Muscle of back (tissue), 11 donors: ENCODE results near the gene GDF10. TPM values are rescaled to one million over a fixed set of nuclear protein-coding genes. Genes with fewer than 3 reads are reported as not detected.

Source experiments
- DNase-seq, 3 donors: peaks; one replicate each; pipeline versions ENCODE4 v3.0.0 to v3.0.0-alpha.2; 2013
- polyA plus RNA-seq, 10 donors: library from polyadenylated mRNA; unstranded; fragments of 120-200 nt; gene quantifications; one replicate each; pipeline ENCODE4 v1.2.1, GENCODE V29; 2013; ENCODE audit not compliant: insufficient read length in 10 of 10

Gene GDF10
- polyA plus RNA-seq, 10 donors, result 0.55 to 3.5 (median 1.9) TPM

DNA sequence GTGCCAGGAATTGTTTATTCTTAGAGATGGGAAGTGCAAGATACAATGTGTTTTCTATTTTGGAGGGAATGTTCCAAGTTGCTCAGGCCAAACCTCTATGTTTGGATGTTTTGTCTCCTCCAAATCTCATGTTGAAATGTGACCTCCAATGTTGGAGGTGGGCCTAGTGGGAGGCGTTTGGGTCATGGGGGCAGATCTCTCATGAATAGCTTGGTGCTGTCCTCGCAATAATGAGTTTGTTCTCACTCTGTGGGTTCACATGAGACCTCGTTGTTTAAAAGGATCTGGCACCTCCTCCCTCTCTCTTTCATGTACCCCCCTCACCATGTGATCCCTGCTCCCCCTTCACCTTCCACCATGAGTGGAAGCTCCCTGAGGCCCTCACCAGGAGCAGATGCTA is 8.3 kb upstream of the GDF10 start:
- DNase-seq, result no peak

DNA sequence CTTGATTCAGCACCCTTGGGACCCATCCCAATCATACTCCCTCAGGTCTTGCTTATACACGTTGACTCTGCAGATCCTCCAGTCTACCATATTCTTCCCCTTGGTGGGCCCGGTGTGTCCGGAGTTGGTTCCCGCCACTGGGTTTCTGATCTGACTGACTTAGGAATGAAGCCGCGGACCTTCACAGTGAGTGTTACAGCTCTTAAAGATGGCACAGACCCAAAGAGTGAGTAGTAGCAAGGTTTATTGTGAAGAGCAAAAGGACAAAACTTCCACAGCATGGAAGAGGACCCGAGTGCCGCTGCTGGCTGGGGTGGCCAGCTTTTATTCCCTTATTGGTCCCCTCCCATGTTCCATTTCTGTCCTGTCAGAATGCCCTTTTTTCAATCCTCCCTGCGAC is 5.9 kb upstream of the GDF10 start:
- DNase-seq, result no peak

DNA sequence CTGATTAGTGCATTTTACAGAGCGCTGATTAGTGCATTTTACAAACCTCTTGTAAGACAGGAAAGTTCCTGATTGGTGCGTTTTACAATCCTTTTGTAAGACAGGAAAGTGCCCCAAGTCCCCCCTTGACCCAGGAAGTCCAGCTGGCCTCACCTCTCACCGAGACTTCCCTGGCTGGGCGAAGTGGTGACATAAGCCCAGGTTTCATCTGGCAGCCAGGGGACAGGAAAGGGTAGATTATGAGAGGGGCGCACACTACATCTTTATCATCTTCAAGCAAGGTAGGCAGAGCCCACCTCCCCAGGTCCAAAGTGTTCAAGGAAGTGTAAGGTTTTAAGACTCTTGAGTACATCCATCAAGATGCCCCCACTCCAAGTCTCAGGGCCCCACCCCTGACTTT is 5.5 kb upstream of the GDF10 start:
- no peak for DNase-seq

DNA sequence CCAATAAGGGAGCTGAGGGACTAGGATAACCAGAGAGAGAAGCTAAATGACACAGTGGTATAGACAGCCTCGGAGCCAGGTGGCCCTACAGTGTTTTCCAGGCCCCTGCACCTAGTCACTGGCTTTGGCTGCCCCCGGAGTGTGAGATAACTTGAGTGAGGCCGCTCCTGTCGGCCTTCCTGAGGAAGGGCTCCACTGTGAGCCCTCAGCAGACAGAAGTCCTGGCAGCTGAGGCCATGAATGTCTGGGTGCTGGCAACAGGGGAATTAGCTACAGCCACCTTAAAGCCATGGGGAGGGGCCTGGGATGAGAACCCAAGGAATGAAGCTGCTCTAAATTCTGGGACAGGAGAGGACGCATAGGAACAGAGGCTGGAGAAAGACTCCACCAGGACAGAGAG is 4.6 kb upstream of the GDF10 start:
- no peak for DNase-seq

DNA sequence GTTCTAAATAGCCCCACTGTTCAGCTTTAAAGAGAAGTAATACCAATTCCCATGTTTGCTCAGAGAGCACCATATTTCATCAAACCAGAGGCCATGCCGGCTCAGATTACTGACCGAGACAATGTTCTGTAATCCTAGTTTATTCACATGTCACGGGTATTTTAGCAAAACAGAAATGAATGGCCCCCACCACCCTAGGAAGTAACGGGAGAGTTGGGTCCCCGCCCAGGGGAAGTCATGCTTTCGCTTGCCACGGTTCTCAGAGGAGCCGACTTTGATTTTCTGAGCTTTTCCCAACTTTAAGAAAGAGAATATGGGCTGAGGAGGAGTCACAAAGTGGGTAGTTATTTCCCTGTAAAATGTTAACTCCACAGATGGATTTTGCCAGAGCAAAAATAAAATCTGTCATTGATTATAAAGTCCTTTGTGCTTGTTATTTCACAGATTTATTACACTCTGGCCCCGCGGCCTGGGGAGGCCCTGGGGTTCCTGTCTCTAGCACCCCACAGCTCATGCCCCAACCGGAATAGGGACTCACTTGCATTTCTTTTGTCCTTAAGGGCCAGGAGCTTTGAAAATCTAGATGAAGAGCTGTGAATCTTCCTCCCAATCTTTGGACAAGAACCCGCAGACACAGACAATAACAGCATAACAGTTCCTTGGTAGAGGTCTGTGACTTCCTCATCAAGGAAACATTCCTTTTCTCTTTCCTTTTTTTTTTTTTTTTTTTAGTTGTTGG is 3.7 kb upstream of the GDF10 start:
- peak; percentile 12 to 55 (median 27) for DNase-seq

DNA sequence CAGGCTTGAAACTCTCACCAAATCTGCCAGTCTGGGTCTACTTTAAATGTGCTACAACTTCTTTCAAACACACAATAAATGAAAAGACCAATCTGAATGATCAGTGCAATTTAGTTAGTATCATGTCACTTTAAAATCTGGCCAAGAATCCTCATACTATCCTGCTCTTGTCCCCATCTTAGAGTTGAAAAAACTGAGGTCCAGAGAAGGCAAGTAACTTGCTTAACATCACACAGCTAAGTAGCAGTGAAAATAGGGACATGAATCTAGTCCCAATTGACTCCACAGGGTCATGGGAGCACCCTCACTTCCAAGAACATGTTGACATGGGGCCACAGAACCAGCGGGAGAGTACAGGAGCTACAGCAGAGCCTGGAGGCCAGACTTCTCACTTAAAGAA is 3.1 kb upstream of the GDF10 start:
- no peak for DNase-seq

DNA sequence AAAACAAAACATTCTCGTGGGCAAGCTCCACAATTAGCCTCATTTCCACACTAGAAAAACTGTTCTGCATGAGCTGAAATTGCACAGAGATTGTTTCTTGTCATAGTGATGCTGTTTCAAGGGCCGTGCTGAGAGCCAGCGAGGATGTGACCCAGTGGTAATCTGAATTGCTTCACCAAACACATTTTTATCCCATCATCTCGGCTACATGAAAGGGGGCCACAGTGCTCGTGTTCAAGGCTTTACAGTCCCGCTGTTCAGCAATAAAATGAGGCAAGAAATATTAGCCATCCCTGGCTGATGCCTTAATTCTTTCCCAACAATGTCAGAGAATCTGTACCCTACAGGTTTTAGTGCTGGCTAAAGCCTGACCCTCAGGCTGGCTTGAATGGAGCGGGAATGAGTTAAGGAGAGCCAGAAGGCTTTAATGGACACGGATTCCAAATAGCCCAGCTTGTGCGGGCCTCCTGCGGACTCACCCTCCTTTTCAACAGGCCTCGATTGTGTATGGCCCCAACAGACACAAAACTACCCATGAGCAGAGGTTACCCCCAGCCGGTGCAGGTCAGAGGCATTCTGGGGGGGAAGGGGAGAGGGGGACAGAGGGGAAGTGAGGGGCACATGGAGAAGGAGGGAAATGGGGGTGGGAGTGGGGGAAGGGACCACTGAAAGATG is 2.0 kb upstream of the GDF10 start:
- DNase-seq, result no peak

DNA sequence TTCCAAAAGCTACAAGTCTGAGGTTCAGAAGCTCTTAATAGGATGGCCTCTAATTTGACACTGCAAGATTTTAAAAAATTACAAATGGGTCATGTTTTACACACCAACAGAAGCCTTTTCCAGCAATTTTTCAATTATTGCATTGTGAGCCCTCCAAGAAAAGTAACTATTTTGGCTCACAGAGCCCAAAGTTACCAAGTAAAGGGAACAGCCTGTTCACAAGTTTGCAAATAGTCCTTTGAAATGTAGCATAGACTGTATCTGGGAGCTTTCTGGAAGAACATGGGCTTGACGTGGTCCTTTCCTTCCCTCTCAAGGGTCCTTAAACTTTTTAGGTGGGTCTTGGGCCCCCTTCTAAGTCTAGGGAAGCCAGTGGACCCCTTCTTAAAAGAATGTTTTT is 1.3 kb upstream of the GDF10 start:
- DNase-seq, result no peak

DNA sequence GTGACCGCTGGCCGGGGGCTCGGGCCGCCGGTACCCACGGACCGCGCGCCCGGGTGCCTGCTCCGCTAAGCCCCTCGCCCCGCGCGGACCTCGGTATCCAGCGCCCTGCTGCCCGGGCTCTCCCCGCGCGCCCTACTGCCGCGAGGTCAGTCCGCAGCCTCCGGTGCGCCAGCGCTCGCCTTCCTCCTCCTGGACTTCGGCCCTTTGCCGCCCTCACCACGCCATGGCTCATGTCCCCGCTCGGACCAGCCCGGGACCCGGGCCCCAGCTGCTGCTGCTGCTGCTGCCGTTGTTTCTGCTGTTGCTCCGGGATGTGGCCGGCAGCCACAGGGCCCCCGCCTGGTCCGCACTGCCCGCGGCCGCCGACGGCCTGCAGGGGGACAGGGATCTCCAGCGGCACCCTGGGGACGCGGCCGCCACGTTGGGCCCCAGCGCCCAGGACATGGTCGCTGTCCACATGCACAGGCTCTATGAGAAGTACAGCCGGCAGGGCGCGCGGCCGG is 483 bp downstream of the GDF10 start:
- peak in 1 of 3 donors; percentile 60 for DNase-seq

DNA sequence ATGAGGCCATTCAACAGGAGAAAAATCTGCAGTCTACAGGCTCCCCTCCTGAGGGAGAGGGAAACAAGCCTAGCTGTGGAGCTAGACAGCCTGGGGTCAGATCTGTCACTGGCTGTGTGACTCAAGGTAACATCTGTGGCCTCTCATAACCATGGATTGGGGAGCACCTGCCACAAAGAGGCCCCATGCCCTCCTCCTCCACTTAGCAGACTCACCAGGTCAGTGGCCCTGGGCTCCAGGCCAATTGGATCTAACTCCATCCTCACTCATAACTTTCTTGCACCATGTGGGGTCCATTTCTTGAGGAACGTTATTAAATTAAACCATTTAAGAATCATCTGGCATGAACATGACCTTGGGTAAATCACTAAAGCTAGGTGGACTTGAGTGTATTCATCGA is 1.8 kb downstream of the GDF10 start:
- no peak for DNase-seq

DNA sequence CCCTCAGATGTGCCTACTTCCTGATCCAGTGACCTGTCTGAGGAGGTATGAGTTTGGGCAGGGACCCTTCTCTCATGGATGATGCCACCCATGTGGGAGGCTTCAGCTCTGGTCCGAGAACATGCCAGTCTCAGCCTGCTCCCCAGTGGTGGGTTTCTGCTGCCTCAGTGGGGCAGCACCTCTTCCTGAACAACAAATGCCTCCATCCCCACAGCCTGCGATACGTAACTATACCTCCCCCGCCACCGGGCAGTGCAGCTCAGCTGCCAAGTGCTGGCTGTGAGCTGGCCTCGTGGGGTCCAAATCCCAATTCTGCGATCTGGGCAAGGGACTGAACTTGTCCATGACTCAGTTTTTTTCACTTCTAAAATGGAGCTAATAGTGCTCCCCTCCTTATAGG is 3.1 kb downstream of the GDF10 start:
- no peak for DNase-seq

DNA sequence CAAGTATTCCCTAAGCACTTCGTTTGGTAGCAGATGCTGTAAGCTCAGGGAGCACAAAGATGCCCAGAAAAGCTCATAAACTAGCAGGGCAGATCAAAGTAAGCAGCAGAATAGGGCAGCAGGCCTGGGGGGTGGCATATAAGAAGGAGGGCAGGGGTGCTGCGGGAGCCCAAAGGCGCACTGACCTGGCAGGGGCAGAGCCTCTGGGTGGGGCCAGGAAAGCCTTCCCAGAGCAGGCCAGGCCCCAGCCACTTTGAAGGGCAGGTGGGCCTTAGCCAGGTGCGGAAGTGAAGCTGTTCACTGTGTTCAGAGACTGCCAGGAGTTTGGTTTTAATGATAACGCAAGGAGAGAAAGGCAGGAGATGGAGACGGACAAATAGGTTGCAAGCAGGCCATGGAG is 3.9 kb downstream of the GDF10 start:
- DNase-seq, result no peak

DNA sequence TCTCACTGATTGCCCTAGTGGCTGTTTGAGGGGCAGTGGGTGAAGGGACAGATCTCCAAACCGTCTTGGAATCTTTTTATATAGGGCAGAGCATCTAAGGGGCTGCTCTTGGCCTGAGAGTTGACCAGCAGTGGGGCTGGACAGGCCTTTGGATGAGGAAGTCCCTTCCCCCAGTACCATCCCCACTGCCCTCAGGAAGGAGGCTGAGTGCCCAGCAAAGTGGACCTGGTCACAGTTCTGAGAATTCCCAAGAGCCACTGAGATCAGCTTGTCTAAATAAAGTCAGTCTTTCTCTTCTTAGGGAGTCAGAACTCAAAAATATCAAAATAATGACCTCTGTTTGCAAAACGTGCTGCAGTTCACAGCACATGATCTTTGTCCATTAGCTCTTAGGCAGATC is 5.6 kb downstream of the GDF10 start:
- DNase-seq, result no peak

DNA sequence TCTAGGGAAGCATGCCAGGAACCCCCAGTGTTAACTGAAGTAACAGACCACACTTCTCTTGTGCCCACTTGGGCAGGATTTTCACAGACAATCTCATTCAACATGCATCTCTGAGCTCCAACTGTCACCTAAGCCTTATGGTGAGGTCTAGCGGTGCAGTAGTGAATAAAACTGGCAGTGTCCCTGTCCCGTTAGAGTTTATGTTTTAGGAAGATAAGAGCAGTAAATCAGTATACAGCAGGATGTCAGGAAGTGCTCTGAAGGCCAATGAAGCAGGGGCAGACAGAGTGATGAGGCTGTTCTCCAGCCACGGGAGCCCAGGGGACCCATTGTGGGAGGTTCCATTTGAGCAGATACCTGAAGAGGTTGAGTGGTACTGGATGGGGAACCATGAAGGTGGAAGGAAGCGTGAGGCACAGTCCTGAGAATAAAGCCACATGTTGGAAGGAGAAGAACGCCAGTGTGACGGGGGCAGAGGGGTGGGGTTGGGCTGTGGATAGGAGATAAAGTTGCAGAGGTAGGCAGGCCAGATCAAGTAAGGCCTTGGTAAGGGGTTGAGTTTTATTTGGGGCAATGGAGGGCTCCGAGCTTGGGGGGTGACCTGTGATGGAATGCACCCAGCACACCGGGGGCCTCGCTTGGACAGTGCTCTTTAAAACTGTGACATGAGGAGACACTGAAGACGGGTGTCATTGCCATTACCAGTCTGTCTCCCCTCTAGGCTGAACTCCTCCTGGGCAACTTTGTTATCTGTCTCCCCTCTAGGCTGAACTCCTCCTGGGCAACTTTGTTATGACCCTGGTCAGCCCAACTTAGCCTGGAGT is 6.6 kb downstream of the GDF10 start:
- no peak for DNase-seq

DNA sequence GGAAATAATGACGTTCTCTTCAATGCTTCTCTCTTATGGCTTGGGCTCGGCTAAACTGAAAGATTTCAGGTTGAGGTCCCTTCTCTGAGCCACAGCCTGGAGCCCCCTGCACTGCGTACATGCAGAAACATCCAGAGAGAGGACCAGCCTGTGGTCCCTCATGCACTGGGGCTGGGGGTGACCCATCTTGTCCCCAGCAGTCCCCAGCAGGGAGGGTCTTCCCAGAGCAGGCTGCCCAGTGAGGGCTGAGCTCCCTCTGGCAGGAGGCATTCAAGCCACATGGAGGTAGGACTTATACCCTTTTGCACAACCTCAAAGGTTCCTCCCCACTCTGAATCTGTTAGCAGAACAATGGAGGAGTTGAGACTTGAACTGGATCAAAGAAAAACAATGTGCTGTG is 7.4 kb downstream of the GDF10 start:
- no peak for DNase-seq

DNA sequence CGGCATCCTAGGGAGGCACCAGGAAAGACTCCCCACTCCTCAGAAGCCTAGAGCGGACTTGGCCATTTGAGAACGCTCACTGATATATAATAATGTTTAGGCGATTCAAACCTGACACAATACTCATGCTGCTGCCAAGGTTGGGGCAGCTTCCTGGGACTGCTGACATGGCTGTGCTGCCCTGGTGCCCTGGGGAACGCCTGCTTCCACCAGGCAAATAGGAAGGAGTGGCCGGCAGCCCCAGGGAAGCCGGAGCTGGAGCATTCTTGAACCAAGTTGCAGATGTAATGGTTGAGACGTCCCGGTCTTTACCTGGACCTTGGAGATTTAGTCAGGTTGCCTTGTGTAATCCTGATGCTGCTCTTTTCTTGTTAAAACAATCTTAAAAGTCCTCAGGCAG is 8.8 kb downstream of the GDF10 start:
- DNase-seq, result no peak

DNA sequence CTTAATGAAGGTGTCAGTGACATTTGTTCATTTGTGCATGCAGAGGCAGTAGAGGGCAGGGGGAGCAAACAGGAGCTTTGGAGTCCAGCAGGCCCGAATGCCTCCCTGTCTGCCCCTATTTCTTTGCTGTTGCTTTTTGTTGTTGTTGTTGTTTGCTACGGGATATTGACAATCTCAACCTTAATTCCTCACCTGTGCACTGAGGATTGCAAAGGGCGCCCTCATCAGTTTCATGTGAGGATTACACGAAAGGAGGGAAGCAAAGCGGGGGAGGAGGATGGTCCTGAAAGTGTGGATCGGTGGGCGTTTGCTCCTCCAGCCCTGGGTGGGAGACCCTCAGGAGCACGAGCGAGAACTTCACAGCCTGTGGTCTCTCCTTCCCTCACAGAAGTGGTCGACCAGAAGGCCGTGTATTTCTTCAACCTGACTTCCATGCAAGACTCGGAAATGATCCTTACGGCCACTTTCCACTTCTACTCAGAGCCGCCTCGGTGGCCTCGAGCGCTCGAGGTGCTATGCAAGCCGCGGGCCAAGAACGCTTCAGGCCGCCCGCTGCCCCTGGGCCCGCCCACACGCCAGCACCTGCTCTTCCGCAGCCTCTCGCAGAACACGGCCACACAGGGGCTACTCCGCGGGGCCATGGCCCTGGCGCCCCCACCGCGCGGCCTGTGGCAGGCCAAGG is 9.6 kb downstream of the GDF10 start:
- DNase-seq, result no peak

DNA sequence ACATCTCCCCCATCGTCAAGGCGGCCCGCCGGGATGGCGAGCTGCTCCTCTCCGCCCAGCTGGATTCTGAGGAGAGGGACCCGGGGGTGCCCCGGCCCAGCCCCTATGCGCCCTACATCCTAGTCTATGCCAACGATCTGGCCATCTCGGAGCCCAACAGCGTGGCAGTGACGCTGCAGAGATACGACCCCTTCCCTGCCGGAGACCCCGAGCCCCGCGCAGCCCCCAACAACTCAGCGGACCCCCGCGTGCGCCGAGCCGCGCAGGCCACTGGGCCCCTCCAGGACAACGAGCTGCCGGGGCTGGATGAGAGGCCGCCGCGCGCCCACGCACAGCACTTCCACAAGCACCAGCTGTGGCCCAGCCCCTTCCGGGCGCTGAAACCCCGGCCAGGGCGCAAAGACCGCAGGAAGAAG is 10.1 kb downstream of the GDF10 start:
- DNase-seq, result no peak

DNA sequence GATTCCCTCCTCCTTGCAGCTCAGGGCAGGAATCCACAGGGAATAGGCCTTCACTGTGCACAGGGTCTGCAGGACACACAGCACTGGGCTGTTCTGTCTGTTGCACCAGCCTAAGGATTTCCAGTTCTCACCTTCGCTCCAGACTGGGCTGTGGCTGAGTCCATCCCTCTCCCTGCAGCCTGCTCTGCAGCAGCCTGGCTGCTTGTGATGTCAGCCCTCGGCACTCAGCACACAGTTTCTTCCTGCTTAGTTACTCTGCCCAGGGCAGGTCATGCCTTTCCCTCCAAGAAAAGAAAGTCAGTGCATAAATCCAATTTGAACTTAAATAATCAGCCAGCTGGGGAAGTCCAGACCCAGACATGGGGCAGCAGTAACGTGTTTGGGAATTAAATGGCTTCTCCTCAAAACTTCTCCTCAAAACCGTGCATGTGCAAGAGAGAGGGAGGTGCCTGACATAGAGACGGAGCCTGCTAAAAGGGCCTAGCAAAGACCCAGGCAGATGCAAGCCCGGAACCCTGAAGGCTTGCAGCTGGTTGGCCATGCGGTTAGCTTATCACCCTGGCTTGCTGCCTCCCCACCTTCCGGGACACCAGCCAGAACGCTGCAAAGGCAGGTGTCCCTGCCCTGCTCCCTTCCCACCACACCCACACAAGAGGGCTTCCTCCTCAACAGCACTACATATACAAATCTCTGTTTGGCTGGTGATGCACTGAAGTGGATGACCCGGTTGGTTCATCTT is 11.4 kb downstream of the GDF10 start:
- peak in 1 of 3 donors; percentile 42 for DNase-seq

DNA sequence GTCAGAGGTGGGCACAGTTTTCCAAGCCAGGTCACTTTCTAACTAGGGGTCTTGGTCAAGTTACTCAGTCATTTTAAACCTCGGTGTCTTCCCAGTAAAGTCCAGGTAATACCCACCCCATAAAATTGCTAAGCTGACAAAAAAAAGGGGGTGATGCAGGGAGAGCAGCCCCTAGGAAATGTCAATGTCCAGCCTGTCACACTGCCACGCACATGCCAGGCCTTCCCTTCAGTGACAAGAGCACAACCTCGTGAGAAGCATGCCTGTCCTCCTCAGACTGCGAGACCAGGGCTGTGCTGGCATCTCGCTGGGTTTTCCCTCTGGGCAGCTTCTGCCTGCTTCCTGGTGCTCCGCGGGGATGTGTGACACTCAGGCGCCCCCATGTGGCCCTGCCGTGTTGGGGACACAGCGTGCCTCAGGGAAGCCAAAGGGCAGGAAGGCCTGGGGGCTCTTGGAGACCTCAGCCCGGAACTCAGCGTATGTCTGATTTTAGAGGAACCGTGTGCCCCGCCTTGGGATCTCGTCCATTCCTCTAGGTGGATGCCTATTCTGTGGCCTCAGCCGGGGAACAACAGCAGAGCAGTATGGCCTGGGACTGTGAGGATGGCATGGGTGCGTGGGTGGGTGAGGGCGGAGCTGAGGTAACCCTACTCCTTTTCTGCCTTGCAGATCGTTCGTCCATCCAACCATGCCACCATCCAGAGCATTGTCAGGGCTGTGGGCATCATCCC is 12.1 kb downstream of the GDF10 start:
- DNase-seq, result peak; percentile 43 to 83 (median 71)

DNA sequence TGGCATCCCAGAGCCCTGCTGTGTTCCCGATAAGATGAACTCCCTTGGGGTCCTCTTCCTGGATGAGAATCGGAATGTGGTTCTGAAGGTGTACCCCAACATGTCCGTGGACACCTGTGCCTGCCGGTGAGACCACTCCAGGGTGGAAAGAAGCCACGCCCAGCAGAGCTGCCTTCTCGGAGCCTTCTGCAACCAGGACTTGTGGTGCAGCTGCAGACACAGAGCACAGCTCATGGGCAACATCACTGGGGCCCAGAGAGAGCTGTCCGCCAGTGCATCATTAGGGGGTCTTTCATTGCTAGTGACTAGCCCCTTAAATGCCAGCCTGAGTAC is 12.6 kb downstream of the GDF10 start:
- DNase-seq, result no peak
